Cortex of kidney (tissue), 1 donor: ENCODE data around the gene KCNJ4.
"Not testable (repeated sequence)": the region's sequence is repeated elsewhere in the genome, so short reads cannot be mapped to it uniquely, and the experiment has no call there.

Source experiments
- DNase-seq: peaks from one replicate; lab custom pipeline; 2025; lab: John Stamatoyannopoulos, UW

KCNJ4 gene

GRCh38 chr22:38470179-38470578 lies 15.2 kb upstream of the KCNJ4 start:
- not testable (repeated sequence) for DNase-seq

GRCh38 chr22:38469306-38469781 lies 14.3 kb upstream of the KCNJ4 start:
- no peak for DNase-seq

GRCh38 chr22:38468443-38469305 lies 13.7 kb upstream of the KCNJ4 start:
- no peak for DNase-seq

GRCh38 chr22:38467904-38468442 lies 13.0 kb upstream of the KCNJ4 start, which contains the start of gene KDELR3:
Gene KDELR3 (plus strand): TSS chr22:38468096. CDS start chr22:38468234, 138 bp downstream.
- no peak for DNase-seq

- DNase-seq: no peak
These were observed 12.5 kb upstream of the KCNJ4 start for GRCh38 chr22:38467438-38467903.

GRCh38 chr22:38465673-38466490 lies 10.9 kb upstream of the KCNJ4 start:
- DNase-seq: no peak

GRCh38 chr22:38464992-38465672 lies 10.1 kb upstream of the KCNJ4 start:
- no peak for DNase-seq

GRCh38 chr22:38462960-38463784 lies 8.2 kb upstream of the KCNJ4 start:
- no peak for DNase-seq

GRCh38 chr22:38461414-38462081 lies 6.5 kb upstream of the KCNJ4 start:
- DNase-seq: no peak

GRCh38 chr22:38461057-38461413 lies 6.0 kb upstream of the KCNJ4 start:
- DNase-seq: no peak

- no peak for DNase-seq
These were observed 5.4 kb upstream of the KCNJ4 start for GRCh38 chr22:38460426-38460840.

GRCh38 chr22:38456841-38457699 lies 2.1 kb upstream of the KCNJ4 start:
- no peak for DNase-seq

- DNase-seq: no peak
These were observed 1.4 kb upstream of the KCNJ4 start for GRCh38 chr22:38456272-38456835.

- no peak for DNase-seq
These were observed 702 bp upstream of the KCNJ4 start for GRCh38 chr22:38455530-38456271.

GRCh38 chr22:38454353-38455075 lies 485 bp downstream of the KCNJ4 start:
- DNase-seq: no peak

- DNase-seq: no peak
These were observed 1.0 kb downstream of the KCNJ4 start for GRCh38 chr22:38453996-38454352.

GRCh38 chr22:38453066-38453672 lies 1.8 kb downstream of the KCNJ4 start:
- DNase-seq: no peak
